ENCODE data around the gene LMTK2. TPM values are rescaled to one million over a fixed set of nuclear protein-coding genes. Genes with fewer than 3 reads are reported as not detected.

Gene LMTK2
- total RNA-seq, 1 donor from 2014 or later, result 6.3 TPM

GRCh38 chr7:98137134-98137825 is 30.6 kb downstream of the LMTK2 start:
- no peak for DNase-seq (ENCODE audit: low read depth in 2 of 2)

- DNase-seq (ENCODE audit: low read depth in 2 of 2), result no peak
Measured at GRCh38 chr7:98137826-98138151, 31.1 kb downstream of the LMTK2 start.

- DNase-seq (ENCODE audit: low read depth in 2 of 2), result no peak
Measured at GRCh38 chr7:98138672-98139071, 32.0 kb downstream of the LMTK2 start.

- DNase-seq (ENCODE audit: low read depth in 2 of 2), result no peak
Measured at GRCh38 chr7:98142658-98143057, 36.0 kb downstream of the LMTK2 start.

GRCh38 chr7:98148607-98149006 is 41.9 kb downstream of the LMTK2 start:
- no peak for DNase-seq (ENCODE audit: low read depth in 2 of 2)

- no peak for DNase-seq (ENCODE audit: low read depth in 2 of 2)
Measured at GRCh38 chr7:98149116-98149692, 42.5 kb downstream of the LMTK2 start.

GRCh38 chr7:98151884-98152283 is 45.2 kb downstream of the LMTK2 start:
- DNase-seq (ENCODE audit: low read depth in 2 of 2), result no peak

GRCh38 chr7:98156700-98157099 is 50.0 kb downstream of the LMTK2 start:
- no peak for DNase-seq (ENCODE audit: low read depth in 2 of 2)

GRCh38 chr7:98157761-98158160 is 51.1 kb downstream of the LMTK2 start:
- no peak for DNase-seq (ENCODE audit: low read depth in 2 of 2)

GRCh38 chr7:98162758-98163157 is 56.1 kb downstream of the LMTK2 start:
- DNase-seq (ENCODE audit: low read depth in 2 of 2), result no peak

- DNase-seq (ENCODE audit: low read depth in 2 of 2), result no peak
Measured at GRCh38 chr7:98163269-98163668, 56.6 kb downstream of the LMTK2 start.

- no peak for DNase-seq (ENCODE audit: low read depth in 2 of 2)
Measured at GRCh38 chr7:98163704-98164494, 57.2 kb downstream of the LMTK2 start.

- DNase-seq (ENCODE audit: low read depth in 2 of 2), result peak; percentile 5 to 49
Measured at GRCh38 chr7:98165827-98166667, 59.4 kb downstream of the LMTK2 start.

GRCh38 chr7:98166668-98166970 is 60.0 kb downstream of the LMTK2 start:
- DNase-seq (ENCODE audit: low read depth in 2 of 2), result no peak

GRCh38 chr7:98167653-98168052 is 61.0 kb downstream of the LMTK2 start:
- DNase-seq (ENCODE audit: low read depth in 2 of 2), result no peak

- peak; percentile 62 to 83 for DNase-seq (ENCODE audit: low read depth in 2 of 2)
Measured at GRCh38 chr7:98168181-98168903, 61.7 kb downstream of the LMTK2 start.

- DNase-seq (ENCODE audit: low read depth in 2 of 2), result no peak
Measured at GRCh38 chr7:98168904-98169621, 62.4 kb downstream of the LMTK2 start.

- no peak for DNase-seq (ENCODE audit: low read depth in 2 of 2)
Measured at GRCh38 chr7:98170966-98171365, 64.3 kb downstream of the LMTK2 start.

GRCh38 chr7:98171449-98171848 is 64.8 kb downstream of the LMTK2 start:
- DNase-seq (ENCODE audit: low read depth in 2 of 2), result no peak

- no peak for DNase-seq (ENCODE audit: low read depth in 2 of 2)
Measured at GRCh38 chr7:98174334-98175259, 67.9 kb downstream of the LMTK2 start.

Measured in dermis microvascular lymphatic vessel endothelial cell (primary cell).